Activated CD8-positive, alpha-beta memory T cell treated with anti-CD3 and anti-CD28 coated beads for 24 hours (primary cell): ENCODE measurements around the gene LIPH.
"Not testable (repeated sequence)": the region's sequence is repeated elsewhere in the genome, so short reads cannot be mapped to it uniquely, and the experiment has no call there.

ENCODE experiments used
- DNase-seq: peaks from one replicate; pipeline ENCODE4 v3.0.0-alpha.2; 2020

Gene LIPH

DNA sequence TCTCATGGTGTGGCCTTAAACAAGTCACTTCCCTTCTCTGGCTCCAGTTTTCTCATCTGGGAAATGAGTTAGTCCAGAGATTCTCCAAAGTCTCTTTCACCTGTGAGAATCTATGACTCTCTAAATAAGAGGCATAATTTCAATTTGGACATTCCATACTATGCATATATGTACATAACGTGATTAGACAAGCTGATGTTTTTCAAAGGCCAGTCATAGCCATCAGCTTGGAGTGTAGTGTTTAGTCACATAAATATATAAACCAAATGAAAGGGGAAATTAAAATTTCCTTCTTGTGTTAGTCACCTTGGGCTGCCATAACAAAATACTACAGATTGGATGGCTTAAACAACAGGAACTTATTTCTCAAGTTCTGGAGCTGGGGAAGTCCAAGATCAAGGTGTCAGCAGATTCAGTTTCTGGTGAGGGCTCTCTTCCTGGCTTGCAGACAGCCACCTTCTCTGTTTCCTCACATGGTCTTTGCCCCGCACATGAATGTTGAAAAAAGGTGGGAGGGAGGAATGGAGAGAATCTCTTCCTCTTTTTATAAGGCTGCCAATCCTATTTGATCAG is 72.9 kb downstream of the LIPH start:
- no peak for DNase-seq

DNA sequence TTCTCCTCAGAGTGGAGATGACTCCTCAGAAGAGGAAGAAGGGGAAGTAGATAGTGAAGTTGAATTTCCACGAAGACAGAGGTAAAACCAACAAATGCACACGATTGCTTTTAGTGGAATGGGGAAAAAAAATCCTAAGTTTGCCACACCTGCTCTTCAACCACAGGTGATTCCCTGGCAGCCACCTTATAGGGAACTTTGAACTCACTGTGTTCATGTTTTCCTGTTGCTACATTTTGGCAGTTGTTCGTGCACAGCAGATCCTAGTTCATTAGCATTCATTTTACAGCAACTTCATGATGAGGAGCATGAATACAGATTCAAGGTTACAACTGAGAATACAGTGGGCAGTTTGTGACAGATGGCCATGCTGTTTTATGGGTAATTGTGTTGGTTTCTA is 75.1 kb downstream of the LIPH start:
- DNase-seq: no peak

DNA sequence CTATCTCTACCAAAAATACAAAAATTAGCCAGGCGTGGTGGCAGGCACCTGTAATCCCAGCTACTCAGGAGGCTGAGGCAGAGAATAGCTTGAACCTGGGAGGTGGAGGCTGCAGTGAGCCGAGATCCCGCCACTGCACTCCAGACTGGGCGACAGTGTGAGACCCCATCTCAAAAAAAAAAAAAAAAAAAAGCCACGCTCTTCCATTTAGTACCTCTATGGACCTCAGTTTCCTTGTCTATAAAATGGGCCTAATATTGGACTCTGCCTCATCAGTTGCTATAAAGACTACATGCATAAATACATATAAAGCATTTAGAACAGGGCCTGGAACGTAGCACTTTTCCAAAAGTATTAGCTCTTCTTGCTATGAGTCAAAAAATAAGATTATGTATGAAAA is 77.5 kb downstream of the LIPH start:
- DNase-seq: not testable (repeated sequence)

DNA sequence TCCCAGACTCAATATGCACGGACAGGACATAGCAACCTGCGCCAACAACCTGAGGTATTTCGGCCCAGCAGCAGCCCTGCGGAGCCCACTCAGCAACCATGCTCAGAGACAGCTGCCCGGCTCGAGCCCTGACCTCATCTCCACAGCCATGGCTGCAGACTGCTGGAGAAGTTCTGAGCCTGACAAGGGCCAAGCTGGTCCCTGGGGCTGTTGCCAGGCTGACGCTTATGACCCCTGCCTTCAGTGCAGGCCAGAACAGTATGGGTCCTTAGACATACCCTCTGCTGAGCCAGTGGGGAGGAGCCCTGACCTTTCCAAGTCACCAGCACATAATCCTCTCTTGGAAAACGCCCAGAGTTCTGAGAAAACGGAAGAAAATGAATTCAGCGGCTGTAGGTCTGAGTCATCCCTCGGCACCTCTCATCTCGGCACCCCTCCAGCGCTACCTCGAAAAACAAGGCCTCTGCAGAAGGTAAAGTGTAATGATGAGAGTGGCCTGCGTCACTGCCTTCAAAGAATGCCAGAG is 79.0 kb downstream of the LIPH start:
- no peak for DNase-seq

DNA sequence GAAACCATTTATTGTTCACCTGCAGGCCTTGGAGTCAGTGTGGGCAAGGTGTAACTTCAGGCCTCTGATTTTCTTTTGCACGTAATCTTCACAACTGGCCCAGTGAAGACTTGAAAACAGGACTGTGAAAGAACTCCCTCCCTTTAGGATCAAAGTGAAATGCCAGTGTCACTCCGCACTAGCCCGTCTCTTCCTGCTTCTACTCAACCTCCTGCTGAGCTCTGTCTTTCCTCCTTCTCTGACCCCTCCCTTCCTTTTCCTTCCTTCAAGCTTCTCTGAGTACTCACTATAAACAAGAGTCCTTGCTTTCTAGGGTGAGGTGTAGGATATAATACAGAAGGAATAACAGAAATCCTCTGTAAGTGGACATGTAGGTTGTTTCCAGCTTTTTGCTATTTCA is 82.1 kb downstream of the LIPH start:
- DNase-seq: no peak

DNA sequence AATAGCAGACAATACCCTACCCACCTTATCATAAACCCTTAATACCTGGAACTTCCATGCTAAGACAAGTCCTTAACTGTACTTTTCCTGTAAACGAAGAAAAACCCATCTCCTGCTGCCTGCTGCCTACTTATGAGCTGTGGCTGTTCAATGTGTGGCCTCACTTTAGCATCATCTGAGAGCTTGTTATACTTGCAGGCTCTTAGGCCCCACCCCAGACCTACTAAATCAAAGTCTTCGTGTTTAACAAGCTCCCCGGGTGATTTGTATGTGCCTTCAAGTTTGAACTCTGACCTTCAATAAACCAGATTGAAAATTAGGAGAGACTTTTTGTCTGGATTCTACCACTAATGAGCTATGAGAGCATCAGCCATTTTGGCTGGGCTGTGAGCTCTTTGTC is 82.8 kb downstream of the LIPH start:
- no peak for DNase-seq

DNA sequence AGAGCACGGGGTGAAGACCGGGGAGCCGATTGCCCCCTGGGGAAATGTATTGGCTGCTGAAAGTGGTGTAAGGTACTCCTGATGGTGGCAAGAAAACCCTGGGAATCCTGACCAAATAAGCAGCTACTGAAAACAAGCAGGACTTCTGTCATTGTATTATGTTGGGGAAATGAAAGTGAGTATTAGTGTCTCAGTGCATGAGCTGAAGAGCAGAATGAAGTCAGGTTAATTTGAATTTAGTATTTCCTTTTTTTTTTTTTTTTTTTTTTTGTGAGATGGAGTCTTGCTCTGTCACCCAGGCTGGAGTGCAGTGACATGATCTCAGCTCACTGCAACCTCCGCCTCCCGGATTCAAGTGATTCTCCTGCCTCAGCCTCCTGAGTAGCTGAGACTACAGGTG is 86.3 kb downstream of the LIPH start:
- DNase-seq: not testable (repeated sequence)

DNA sequence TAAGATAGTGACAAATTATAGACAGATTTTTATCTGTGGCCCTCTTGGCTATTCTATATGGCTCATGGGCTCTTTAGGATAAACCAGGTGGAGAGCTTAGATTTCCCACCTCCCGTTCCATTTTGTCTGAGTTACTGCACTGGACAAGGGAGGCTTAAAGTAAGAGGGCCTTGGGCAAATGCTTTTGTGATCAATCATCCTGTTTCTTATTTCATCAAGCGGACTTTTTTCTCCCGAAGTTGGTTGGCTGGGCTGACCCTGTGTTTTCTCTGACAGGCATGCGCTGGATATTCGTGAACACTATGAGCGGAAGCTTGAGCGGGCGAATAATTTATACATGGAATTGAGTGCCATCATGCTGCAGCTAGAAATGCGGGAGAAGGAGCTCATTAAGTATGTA is 86.9 kb downstream of the LIPH start:
- DNase-seq: no peak

DNA sequence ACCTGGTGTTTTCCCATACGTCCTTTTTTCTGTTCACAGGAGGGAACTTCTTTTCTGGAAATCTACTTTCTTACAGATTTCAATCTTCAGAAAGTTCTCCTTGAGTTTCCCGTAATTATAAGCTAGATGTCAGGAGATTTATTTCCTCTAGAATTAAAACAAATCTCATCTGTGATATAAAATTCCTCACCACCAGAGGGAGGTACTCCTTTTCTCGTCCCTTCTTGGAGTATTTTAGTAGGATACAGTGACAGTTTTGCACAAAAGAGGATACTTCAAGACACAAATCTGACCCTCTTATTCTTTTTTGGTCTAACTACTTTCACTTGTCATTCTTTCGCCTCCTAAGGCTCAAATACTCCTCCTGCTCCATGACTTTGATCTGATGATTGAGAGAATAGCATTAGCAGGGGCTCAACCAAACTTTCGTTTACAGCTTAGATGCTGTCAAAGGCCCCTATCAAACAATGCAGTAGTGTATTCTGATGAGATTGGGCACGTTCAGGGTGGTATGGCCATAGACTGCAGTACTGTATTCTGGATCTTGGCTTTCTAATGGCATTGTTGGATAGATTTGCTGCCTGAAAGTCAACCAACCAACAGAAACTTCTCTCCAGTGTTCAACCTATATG is 91.6 kb downstream of the LIPH start:
- DNase-seq: no peak

DNA sequence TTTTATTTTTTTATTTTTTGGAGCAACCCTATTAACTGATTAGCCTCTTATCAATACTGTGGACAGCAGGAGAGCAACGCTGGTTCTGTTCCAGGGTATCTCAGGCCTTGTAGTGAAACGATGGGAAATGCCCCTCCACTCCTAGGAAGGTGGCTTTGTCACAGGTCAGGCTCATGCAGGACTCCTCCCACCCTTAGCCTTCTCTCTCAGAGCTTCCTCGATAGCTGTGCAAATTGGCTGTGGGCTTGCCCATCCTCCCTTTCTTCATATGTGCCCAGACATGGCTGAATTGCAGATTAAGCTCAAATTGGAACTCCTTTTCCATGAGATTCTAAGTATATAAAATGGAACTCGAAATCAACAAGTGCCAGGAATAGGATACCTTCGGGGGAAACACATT is 92.1 kb downstream of the LIPH start:
- no peak for DNase-seq

DNA sequence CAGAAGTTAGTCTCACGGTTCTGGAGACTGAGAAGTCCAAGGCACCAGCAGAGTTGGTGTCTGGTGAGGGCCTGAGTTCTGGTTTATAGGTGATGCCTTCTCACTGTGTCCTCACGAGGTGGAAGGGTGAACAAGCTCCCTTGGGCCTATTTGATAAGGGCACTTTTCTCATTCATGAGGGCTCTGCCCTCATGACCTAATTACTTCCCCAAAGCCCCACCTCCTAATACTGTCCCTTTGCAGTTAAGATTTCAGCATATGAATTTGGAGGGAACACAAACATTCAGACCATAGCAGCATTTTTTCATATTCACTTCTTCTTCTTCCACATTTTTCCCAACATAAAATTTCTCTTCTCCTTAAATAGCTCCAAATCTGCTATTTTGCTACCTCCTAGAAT is 95.0 kb downstream of the LIPH start:
- DNase-seq: no peak
